ENCODE measurements around the gene MPL. TPM values are rescaled to one million over a fixed set of nuclear protein-coding genes. Genes with fewer than 3 reads are reported as not detected.

MPL gene
- total and polyA plus RNA-seq, 4 donors, result 0.03 to 1.0 TPM; not detected in 2

DNA sequence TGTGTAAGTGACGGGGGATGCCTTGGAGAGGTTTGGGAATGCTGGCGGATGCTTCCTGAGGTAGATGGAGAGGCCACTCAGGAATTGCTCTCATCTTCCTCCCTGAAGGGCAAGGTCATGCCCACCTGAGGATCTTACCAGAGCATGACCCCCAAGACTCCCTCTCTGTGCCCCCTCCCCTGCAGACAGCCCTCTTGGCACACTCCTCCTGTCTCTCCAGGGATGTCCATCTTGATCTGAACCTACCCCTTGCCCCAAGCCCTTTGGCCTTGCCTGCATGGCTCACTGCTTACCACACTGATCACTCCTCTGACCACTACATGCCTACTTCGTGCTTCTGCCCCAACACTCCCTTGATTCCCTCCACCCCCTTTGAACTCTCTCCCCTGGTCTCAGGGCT is 17.9 kb upstream of the MPL start:
- DNase-seq (ENCODE audit: low spot score), result no peak
- no peak overlapping the region for H3K27ac ChIP-seq (ENCODE audit: low read depth in 1 of 2, low read length in 2 of 2)
- peaks cover 0 to 5% (median 0%) of the 10 kb centered on the region in 4 donors for H3K36me3 ChIP-seq (ENCODE audit: control insufficient read depth in 4 of 4, insufficient read depth in 3 of 4, low read depth in 1 of 4, low read length in 3 of 4)

DNA sequence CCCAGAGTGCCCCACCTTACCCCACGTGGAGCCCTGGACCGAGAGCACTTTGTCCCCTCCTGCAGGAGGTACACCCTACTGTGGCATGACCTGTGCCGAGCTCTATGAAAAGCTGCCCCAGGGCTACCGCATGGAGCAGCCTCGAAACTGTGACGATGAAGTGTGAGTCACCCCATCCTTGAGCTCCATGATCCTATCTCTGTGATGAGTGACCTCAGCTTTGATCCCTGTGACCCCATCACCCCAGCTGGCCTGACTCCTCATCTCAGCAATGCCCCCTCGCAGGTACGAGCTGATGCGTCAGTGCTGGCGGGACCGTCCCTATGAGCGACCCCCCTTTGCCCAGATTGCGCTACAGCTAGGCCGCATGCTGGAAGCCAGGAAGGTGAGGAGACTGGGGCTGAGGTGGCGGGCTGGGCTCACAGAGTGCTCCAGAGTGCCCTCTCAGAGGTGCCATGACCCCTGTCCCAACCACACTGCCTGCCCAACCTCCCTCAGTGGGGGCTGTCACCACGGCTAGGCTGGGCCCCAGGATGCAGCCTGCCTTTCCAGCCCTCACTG is 16.2 kb upstream of the MPL start:
- H3K36me3 ChIP-seq (ENCODE audit: control insufficient read depth in 4 of 4, insufficient read depth in 3 of 4, low read depth in 1 of 4, low read length in 3 of 4), result peaks cover 0 to 5% (median 0%) of the 10 kb centered on the region in 4 donors
- no peak overlapping the region for H3K27ac ChIP-seq (ENCODE audit: low read depth in 1 of 2, low read length in 2 of 2)
- H3K27me3 ChIP-seq (ENCODE audit: control insufficient read depth in 4 of 4, insufficient read depth in 4 of 4, low read length in 3 of 4), result no peaks in the 10 kb centered on the region
- WGBS, result 97% methylated on average over 16 of the region's 16 CpGs
- H3K9ac ChIP-seq (ENCODE audit: low read depth in 1 of 2, low read length in 2 of 2), result no peak overlapping the region
- H3K4me1 ChIP-seq (ENCODE audit: control insufficient read depth in 4 of 4, insufficient read depth in 4 of 4, low read length in 3 of 4), result no peaks in the 10 kb centered on the region
- TF ChIP-seq MAX (IDR thresholded peaks at IDR 0.05), result no peak
- TF ChIP-seq, protein P1, sequence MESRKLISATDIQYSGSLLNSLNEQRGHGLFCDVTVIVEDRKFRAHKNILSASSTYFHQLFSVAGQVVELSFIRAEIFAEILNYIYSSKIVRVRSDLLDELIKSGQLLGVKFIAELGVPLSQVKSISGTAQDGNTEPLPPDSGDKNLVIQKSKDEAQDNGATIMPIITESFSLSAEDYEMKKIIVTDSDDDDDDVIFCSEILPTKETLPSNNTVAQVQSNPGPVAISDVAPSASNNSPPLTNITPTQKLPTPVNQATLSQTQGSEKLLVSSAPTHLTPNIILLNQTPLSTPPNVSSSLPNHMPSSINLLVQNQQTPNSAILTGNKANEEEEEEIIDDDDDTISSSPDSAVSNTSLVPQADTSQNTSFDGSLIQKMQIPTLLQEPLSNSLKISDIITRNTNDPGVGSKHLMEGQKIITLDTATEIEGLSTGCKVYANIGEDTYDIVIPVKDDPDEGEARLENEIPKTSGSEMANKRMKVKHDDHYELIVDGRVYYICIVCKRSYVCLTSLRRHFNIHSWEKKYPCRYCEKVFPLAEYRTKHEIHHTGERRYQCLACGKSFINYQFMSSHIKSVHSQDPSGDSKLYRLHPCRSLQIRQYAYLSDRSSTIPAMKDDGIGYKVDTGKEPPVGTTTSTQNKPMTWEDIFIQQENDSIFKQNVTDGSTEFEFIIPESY (IDR thresholded peaks at IDR 0.05), result no peak
- no peak for TF ChIP-seq NR2F2 (IDR thresholded peaks at IDR 0.05)
- no peak for TF ChIP-seq GABPA (IDR thresholded peaks at IDR 0.05 in 1 of 2, conservative IDR thresholded peaks at IDR 0.05 in 1 of 2)
- no peak for TF ChIP-seq FOXA1 (IDR thresholded peaks at IDR 0.05)
- no peak for TF ChIP-seq EGR1 (IDR thresholded peaks at IDR 0.05; ENCODE audit: low read depth in 2 of 2)
- TF ChIP-seq RAD21 (IDR thresholded peaks at IDR 0.05), result no peak
- no peak for TF ChIP-seq HNF4A (conservative IDR thresholded peaks at IDR 0.05)
- no peak for TF ChIP-seq REST (IDR thresholded peaks at IDR 0.05)
- TF ChIP-seq HNF4G (IDR thresholded peaks at IDR 0.05), result no peak
- TF ChIP-seq YY1 (IDR thresholded peaks at IDR 0.05), result no peak
- no peak for TF ChIP-seq FOXA2 (IDR thresholded peaks at IDR 0.05)
- TF ChIP-seq SP1 (IDR thresholded peaks at IDR 0.05), result no peak
- no peak for TF ChIP-seq ATF3 (IDR thresholded peaks at IDR 0.05)
- no peak for TF ChIP-seq RXRA (IDR thresholded peaks at IDR 0.05)
- TF ChIP-seq JUND (IDR thresholded peaks at IDR 0.05), result no peak
- TF ChIP-seq TAF1 (conservative IDR thresholded peaks at IDR 0.05), result no peak
- TF ChIP-seq, protein P2, sequence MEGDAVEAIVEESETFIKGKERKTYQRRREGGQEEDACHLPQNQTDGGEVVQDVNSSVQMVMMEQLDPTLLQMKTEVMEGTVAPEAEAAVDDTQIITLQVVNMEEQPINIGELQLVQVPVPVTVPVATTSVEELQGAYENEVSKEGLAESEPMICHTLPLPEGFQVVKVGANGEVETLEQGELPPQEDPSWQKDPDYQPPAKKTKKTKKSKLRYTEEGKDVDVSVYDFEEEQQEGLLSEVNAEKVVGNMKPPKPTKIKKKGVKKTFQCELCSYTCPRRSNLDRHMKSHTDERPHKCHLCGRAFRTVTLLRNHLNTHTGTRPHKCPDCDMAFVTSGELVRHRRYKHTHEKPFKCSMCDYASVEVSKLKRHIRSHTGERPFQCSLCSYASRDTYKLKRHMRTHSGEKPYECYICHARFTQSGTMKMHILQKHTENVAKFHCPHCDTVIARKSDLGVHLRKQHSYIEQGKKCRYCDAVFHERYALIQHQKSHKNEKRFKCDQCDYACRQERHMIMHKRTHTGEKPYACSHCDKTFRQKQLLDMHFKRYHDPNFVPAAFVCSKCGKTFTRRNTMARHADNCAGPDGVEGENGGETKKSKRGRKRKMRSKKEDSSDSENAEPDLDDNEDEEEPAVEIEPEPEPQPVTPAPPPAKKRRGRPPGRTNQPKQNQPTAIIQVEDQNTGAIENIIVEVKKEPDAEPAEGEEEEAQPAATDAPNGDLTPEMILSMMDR (IDR thresholded peaks at IDR 0.05; ENCODE audit: low read depth, low read length, missing input control), result no peak
- H3K9me3 ChIP-seq (ENCODE audit: control insufficient read depth in 4 of 4, low read length in 3 of 4), result no peaks in the 10 kb centered on the region
- no peak for DNase-seq (ENCODE audit: low spot score)
- no peak overlapping the region for H3K4me3 ChIP-seq (ENCODE audit: low read depth in 1 of 3, low read length in 3 of 3)

More for the DNA sequence above, 17.9 kb upstream of the MPL start:
- no peak overlapping the region for H3K4me3 ChIP-seq (ENCODE audit: low read depth in 1 of 3, low read length in 3 of 3)
- peaks cover 0 to 4% (median 1%) of the 10 kb centered on the region in 4 donors for H3K4me1 ChIP-seq (ENCODE audit: control insufficient read depth in 4 of 4, insufficient read depth in 4 of 4, low read length in 3 of 4)
- WGBS, result 65% methylated on average over 3 of the region's 3 CpGs
- H3K27me3 ChIP-seq (ENCODE audit: control insufficient read depth in 4 of 4, insufficient read depth in 4 of 4, low read length in 3 of 4), result no peaks in the 10 kb centered on the region
- no peak overlapping the region for H3K9ac ChIP-seq (ENCODE audit: low read depth in 1 of 2, low read length in 2 of 2)
- H3K9me3 ChIP-seq (ENCODE audit: control insufficient read depth in 4 of 4, low read length in 3 of 4), result no peaks in the 10 kb centered on the region
- TF ChIP-seq, protein P1 (IDR thresholded peaks at IDR 0.05), result no peak
- no peak for TF ChIP-seq FOXA2 (IDR thresholded peaks at IDR 0.05)
